OCI-LY3 (cell line): ENCODE measurements around the gene LRRC10.

Experiments used
- H2AFZ ChIP-seq: fragments of 200-600, 300-600 bp; shearing (Covaris generic); 2 replicates; pipeline ENCODE4 v1.6.0; 2014; ENCODE audit warnings: antibody characterized with exemption, low read depth, low read length
- H3K27ac ChIP-seq: fragments of 200-600, 300-600 bp; sonication (generic); 2 replicates; pipeline ENCODE4 v1.5.1; 2014; ENCODE audit warnings: mild to moderate bottlenecking, low read length, moderate library complexity, mixed read lengths
- H3K27me3 ChIP-seq: fragments of 200-600, 300-600 bp; sonication (generic); 2 replicates; pipeline ENCODE4 v1.6.1; 2014; ENCODE audit warnings: low read depth, low read length, mixed read lengths
- H3K36me3 ChIP-seq: fragments of 200-600, 300-600 bp; sonication (generic); replicated peaks from 2 replicates; pipeline ENCODE3; 2014; ENCODE audit warnings: low read depth, low read length, mixed read lengths
- H3K4me1 ChIP-seq: fragments of 300-600, 200-600 bp; sonication (generic); 2 replicates; pipeline ENCODE4 v1.6.1; 2014; ENCODE audit warnings: low read length, mixed read lengths
- H3K4me2 ChIP-seq: fragments of 200-600, 300-600 bp; sonication (generic); 2 replicates; pipeline ENCODE4 v1.6.1; 2014; ENCODE audit warnings: low read length, mixed read lengths
- H3K4me3 ChIP-seq: fragments of 300-600, 200-600 bp; sonication (generic); 2 replicates; pipeline ENCODE4 v1.5.1; 2014; ENCODE audit warnings: antibody characterized with exemption, mild to moderate bottlenecking, low read length, moderate library complexity
- H3K79me2 ChIP-seq: fragments of 300-600, 200-600 bp; shearing (Covaris generic); 2 replicates; pipeline ENCODE4 v1.6.1; 2014; ENCODE audit warnings: mild to moderate bottlenecking, low read length, mixed read lengths
- H3K9ac ChIP-seq: fragments of 300-600, 200-600 bp; shearing (Covaris generic); 2 replicates; pipeline ENCODE4 v1.6.0; 2014; ENCODE audit warnings: mild to moderate bottlenecking, low read length, moderate library complexity
- H3K9me3 ChIP-seq: fragments of 200-600, 300-600 bp; shearing (Covaris generic); 2 replicates; pipeline ENCODE4 v1.6.1; 2014; ENCODE audit warnings: low read length, mixed read lengths; ENCODE audit not compliant: insufficient read depth
- H4K20me1 ChIP-seq: fragments of 200-600, 300-600 bp; sonication (generic); 2 replicates; pipeline ENCODE4 v1.6.1; 2016; ENCODE audit warnings: low read length, mixed read lengths; ENCODE audit not compliant: insufficient read depth
- EZH2phosphoT487 ChIP-seq: fragments of 200-600 bp; shearing (Covaris generic); IDR thresholded peaks from 2 replicates; pipeline ENCODE4 v1.6.1; 2018; ENCODE audit warnings: antibody characterized with exemption, mixed run types, low read depth
- TF ChIP-seq, protein P1 (sequence below): fragments of 200-600, 300-600 bp; sonication (generic); IDR thresholded peaks from 2 replicates; pipeline ENCODE4 v1.5.1; 2014; ENCODE audit warnings: antibody characterized with exemption, low read length, low read depth

The LRRC10 gene

DNA sequence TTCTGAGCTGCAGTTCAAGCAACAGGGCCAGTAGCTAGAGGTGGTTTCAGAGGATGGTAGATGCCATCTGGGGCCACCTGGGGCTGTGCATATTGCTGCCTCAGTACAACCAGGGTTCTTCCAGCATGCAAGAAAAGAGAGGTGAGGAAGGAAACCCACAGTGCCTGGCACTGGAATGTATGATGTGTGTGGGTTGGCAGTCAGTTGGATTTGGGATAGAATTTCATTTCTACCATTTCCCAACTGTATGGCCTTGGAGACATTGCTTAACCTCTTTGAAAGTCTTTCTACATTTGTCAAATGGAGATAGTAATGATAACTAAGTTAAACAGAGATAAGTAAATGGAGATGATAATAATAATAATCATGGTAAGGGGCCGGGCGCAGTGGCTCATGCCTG, 10.2 kb upstream of the LRRC10 start:
- no peak overlapping the region for H2AFZ ChIP-seq
- no peak overlapping the region for H3K9ac ChIP-seq
- no peak for TF ChIP-seq EZH2phosphoT487
- TF ChIP-seq, protein P1, sequence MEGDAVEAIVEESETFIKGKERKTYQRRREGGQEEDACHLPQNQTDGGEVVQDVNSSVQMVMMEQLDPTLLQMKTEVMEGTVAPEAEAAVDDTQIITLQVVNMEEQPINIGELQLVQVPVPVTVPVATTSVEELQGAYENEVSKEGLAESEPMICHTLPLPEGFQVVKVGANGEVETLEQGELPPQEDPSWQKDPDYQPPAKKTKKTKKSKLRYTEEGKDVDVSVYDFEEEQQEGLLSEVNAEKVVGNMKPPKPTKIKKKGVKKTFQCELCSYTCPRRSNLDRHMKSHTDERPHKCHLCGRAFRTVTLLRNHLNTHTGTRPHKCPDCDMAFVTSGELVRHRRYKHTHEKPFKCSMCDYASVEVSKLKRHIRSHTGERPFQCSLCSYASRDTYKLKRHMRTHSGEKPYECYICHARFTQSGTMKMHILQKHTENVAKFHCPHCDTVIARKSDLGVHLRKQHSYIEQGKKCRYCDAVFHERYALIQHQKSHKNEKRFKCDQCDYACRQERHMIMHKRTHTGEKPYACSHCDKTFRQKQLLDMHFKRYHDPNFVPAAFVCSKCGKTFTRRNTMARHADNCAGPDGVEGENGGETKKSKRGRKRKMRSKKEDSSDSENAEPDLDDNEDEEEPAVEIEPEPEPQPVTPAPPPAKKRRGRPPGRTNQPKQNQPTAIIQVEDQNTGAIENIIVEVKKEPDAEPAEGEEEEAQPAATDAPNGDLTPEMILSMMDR: no peak
- no peaks in the 10 kb centered on the region for H4K20me1 ChIP-seq
- H3K36me3 ChIP-seq: no peaks in the 10 kb centered on the region
- no peak overlapping the region for H3K4me2 ChIP-seq
- H3K27ac ChIP-seq: no peak overlapping the region
- H3K27me3 ChIP-seq: no peaks in the 10 kb centered on the region
- H3K4me1 ChIP-seq: peaks cover 3% of the 10 kb centered on the region
- H3K79me2 ChIP-seq: no peaks in the 10 kb centered on the region
- H3K9me3 ChIP-seq: no peaks in the 10 kb centered on the region
- H3K4me3 ChIP-seq: no peak overlapping the region

DNA sequence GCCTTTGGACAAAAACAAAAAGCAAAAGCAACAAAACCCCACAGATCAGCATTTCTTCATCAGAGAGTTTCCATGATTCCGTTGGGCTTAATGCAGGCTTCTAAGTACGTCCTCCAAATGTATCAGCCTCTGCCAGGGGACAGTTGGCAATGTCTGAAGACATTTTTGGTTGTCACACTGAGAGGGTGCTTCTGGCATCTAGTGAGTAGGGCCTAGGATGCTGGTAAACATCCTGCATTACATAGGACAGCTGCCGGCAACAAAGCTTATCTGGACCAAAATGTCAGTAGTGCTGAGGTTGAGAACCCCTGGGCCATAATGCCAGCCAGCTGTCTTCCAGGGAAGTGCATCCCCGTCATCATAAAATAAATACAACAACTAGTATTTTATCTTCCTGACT, 9.4 kb upstream of the LRRC10 start:
- Histone ChIP-seq H2AFZ (no peak overlapping the region), H3K9ac (no peak overlapping the region), H3K4me1 (peaks cover 9% of the 10 kb centered on the region), H3K27me3 (no peaks in the 10 kb centered on the region), H4K20me1 (no peaks in the 10 kb centered on the region), H3K9me3 (no peaks in the 10 kb centered on the region), H3K36me3 (no peaks in the 10 kb centered on the region), H3K4me2 (no peak overlapping the region), H3K4me3 (no peak overlapping the region), H3K79me2 (no peaks in the 10 kb centered on the region), H3K27ac (no peak overlapping the region)
- TF ChIP-seq EZH2phosphoT487: no peak
- TF ChIP-seq, protein P1: no peak

DNA sequence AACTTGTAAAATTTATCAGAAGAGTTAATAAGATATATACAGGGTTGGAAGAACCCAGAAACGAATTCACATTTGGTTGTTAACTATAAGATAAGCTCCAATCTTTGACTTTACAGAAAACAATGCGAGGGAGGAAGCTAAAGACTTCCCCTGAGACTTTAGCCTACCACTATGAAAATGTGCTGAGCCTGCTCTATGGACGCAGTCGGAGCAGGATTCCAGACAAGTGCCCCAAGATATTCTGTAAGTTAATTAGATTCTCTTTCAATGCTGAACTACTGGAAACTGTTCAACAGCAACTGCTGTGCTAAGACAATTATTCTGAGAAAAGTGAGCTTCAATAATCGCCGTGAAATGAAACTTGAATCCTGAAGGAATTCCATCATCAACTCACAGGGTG, 8.3 kb upstream of the LRRC10 start:
- no peaks in the 10 kb centered on the region for H3K9me3 ChIP-seq
- no peak overlapping the region for H3K9ac ChIP-seq
- no peaks in the 10 kb centered on the region for H4K20me1 ChIP-seq
- H3K4me1 ChIP-seq: peaks cover 9% of the 10 kb centered on the region
- no peaks in the 10 kb centered on the region for H3K79me2 ChIP-seq
- no peak overlapping the region for H3K27ac ChIP-seq
- H2AFZ ChIP-seq: no peak overlapping the region
- H3K4me2 ChIP-seq: no peak overlapping the region
- no peak for TF ChIP-seq EZH2phosphoT487
- TF ChIP-seq, protein P1: no peak
- H3K36me3 ChIP-seq: no peaks in the 10 kb centered on the region
- H3K4me3 ChIP-seq: no peak overlapping the region
- H3K27me3 ChIP-seq: no peaks in the 10 kb centered on the region

DNA sequence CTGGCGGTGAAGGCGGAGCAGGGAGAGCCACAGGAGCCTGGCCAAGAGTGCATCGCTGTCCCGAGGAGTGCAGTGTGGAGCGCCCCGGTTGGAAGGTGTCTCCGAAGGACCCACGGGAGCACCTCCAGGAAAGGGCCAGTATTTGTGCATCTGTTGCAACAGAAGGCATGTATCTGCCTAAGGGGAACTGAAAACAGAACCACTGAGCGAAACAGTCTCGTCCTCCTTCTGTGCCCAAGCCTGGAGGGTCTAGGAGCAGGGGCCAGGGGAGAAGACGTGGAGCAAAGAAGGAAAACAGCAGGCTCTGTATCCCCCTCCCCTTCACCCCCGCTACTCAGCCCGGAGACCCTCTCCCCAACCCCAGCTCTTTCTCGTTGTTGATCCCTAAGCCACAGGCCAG, 5.3 kb upstream of the LRRC10 start:
- Histone ChIP-seq H3K4me1 (peaks cover 9% of the 10 kb centered on the region), H3K4me2 (peak overlapping the region; percentile 23; the same call in 1 of the 2 replicates), H3K27me3 (no peaks in the 10 kb centered on the region), H3K79me2 (no peaks in the 10 kb centered on the region), H3K9me3 (no peaks in the 10 kb centered on the region), H4K20me1 (no peaks in the 10 kb centered on the region), H3K36me3 (no peaks in the 10 kb centered on the region), H3K27ac (no peak overlapping the region), H2AFZ (0 out of 2 replicates have a peak overlapping the region, but pooled peaks have one; percentile 38), H3K4me3 (no peak overlapping the region), H3K9ac (no peak overlapping the region)
- no peak for TF ChIP-seq EZH2phosphoT487
- TF ChIP-seq, protein P1: no peak
